GM20431 (cell line): ENCODE measurements around the gene CCDC82.
"Not testable (repeated sequence)": the region's sequence is repeated elsewhere in the genome, so short reads cannot be mapped to it uniquely, and the experiment has no call there.

Experiments
- in situ Hi-C: fragments of 300-500 bp; cut with MseI, MboI; formaldehyde crosslinking; loops from one replicate; pipeline ENCODE4 v1.15.0; 2020; ENCODE audit warnings: low sequenced_read_pairs; ENCODE audit not compliant: unreplicated experiment

Gene CCDC82

DNA sequence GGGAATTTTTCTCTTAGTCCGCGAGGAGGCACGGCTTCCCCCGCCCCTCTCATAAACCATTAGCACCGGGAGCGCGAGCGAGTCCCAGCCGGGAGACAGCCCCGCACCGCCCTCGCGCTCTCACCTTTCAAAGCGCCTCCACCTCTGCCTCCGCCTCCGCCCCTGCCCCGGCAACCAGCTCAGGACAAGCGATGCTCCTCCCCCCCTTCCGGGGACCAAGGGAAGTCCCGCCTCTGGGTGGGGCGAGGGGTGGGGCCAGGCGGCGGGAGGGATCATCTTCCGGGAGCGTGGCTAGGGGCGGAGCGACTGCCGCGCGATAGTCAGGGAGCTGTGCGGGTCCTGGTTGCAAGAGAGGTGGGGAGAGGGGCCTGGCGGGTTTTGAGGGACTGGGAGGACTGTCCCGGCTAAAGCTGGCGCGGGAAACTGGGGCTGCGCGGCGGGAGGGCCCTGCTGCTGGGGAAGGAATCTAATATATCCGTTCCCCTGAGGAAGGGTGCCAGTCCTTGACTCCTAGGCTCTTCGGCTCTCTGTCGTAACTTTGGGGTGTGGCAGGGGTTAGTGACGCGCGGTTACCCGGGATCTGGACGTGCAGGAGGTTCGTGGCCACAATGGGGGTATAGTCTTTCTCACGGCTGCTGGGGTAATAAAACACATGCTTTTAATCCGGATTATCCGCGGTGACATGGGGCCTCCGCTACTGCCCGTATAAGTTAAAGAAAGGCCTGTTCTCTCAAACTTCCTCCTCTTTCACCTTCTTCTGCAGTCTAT is at the start of gene CCDC82, which contains the start of gene JRKL:
Gene CCDC82 (minus strand): TSS at position 193 of the 768 bp plus-strand sequence. CDS start 5,165 bp downstream, outside the sequence.
Gene JRKL (plus strand): TSS at position 294 of the 768 bp plus-strand sequence. CDS start 637 bp downstream, outside the sequence.
- in situ Hi-C loops: no loop called here

DNA sequence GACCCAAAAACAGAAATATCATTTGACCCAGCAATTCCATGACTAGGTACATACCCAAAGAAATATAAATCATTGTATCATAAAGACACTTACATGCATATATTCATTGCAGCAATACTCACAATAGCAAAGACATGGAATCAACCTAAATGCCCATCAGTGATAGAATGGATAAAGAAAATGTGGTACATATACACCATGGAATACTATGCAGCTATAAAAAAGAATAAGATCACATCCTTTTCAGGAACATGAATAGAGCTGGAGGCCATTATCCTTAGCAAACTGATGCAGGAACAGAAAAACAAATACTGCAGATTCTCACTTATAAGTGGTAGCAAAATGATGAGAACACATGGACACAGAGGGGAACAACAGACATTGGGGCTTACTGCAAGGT is 42.9 kb upstream of the CCDC82 start:
- in situ Hi-C loops: not testable (repeated sequence)

DNA sequence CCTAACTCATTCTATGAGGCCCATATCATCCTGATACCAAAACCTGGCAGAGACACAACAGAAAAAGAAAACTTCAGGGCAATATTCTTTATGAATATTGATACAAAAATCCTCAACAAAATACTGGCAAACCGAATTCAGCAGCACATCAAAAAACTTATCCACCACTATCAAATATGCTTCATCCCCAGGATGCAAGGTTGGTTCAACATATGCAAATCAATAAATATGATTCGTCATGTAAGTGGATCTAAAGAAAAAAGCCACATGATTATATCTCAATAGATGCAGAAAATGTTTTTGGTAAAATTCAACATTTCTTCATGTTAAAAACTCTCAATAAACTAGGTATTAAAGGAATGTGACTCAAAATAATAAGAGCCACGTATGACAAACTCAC is 41.0 kb upstream of the CCDC82 start:
- in situ Hi-C loops: no loop called here

DNA sequence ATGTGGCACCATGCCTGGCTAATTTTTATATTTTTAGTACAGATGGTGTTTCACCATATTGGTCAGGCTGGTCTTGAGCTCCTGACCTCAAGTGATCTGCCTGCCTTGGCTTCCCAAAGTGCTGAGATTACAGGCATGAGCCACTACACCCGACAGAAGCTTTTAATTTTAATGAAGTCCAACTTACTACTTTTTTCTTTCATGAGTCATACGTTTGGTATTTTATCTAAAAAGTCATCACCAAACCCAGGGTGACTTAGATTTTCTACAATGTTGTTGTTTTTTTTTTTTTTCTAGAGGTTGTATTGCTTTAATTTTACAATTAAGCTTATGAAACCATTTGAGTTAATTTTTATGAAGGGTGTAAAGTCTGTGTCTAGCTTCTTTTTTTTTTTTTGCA is 35.0 kb upstream of the CCDC82 start:
- in situ Hi-C loops: no loop called here

DNA sequence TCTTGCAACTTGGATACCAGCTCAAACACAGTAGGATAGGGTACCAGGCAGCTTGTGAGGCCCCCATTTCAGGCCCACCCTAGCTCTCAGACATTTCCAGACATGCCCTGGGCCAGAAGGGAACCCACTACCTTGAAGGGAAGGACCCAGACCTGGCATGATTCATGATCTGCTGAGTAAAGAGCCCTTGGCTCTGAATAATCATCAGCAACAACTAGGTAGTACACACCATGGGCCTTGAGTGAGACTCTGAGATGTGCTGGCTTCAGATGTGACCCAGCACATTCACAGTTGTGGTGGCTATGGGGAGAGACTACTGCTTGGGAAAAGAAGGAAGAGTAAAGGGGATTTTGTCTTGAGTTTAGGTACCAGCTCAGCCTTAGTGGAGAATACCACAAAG is 23.7 kb upstream of the CCDC82 start:
- in situ Hi-C loops: no loop called here

DNA sequence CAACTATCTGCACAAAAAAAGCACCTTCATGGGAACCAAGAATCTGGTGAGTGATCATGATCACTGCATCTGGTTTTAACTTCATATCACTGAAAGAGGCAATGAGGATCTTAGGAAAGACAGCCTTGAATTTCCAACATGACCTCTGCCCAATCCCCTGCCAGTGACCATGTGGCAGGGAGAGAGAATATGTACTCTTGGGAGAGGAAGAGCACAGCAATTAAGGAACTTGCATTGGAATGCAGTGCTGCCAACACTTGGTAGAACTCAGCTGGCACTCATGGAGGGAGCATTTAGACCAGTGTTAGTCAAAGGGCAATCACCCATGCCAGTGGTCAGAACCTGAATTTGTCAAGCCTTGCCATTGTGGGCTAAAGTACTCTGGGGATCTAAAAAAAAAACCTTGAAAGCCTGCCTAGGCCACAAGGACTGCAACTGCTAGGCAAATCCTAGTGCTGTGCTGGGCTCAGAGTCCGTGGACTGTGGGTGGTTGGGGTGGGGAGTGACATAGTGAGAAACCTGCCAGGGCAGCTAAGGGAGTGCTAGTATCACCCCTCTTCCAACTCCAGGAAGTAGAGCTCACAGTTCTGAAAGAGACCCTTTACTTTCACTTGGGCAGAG is 23.2 kb upstream of the CCDC82 start:
- in situ Hi-C loops: no loop called here

DNA sequence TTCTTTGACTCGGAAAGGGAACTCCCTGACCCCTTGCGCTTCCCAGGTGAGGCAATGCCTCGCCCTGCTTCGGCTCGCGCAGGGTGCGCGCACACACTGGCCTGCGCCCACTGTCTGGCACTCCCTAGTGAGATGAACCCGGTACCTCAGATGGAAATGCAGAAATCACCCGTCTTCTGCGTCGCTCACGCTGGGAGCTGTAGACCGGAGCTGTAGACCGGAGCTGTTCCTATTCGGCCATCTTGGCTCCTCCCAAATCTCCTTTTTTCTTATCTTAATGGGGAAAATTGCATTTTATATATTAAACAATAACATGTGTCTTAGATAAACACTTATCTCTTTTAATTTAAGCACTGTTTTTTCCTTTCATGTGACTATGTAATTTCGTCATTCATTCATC is 21.7 kb upstream of the CCDC82 start:
- in situ Hi-C loops: not testable (repeated sequence)

DNA sequence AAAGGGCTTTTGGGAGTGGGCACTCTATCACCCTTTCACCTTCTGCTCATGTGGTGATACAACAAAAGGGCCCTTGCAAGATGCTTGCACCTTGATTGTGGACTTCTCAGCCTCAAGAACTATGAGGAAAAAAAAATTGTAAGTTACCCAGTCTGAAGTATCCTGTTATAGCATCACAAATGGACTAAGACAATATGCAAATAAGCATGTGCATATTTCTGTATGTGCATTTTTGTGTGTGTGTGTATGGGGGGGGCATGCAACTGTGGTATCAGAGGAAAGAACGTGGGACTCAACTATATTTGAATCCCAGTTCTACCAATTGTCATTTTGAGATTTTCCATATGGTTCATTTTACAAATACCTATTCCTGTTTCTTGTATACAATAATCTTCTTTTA is 11.0 kb upstream of the CCDC82 start:
- in situ Hi-C loops: no loop called here

DNA sequence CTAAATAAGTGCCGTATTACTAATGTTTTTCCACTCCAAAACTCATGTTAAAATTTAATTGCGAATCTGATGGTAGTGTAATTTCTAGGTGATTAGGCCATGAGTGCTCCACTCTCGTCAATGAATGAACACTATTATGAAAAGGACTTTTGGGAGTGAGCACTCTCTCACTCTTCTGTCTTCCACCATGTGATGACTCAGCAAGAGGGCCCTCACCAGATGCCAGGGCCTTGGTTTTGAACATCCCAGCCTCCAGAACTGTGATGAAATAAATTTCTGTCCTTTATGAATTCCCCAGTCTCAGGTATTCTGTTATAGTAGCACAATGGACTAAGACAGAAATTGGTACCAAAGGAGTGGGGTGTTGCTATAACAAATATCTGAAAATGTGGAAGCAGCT is 8.2 kb upstream of the CCDC82 start:
- in situ Hi-C loops: no loop called here

DNA sequence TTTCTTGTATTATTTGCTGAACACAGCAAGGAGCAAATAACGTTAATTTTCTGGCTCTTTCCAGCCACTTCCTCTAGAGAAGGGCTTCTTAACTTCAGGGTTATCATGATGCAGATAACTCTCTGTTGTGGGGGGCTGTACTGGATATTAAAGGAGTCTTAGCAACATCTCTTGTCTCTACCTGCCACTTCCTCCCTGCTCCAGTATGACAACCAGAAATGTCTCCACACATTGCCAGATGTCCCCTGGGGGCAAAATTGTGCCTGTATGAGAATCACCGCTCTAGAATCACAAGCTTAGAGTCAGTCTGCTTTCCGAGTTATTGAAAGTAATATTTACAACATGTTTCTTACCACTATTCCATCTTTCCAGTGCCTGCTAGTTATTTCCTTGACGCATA is 6.9 kb upstream of the CCDC82 start:
- in situ Hi-C loops: no loop called here

DNA sequence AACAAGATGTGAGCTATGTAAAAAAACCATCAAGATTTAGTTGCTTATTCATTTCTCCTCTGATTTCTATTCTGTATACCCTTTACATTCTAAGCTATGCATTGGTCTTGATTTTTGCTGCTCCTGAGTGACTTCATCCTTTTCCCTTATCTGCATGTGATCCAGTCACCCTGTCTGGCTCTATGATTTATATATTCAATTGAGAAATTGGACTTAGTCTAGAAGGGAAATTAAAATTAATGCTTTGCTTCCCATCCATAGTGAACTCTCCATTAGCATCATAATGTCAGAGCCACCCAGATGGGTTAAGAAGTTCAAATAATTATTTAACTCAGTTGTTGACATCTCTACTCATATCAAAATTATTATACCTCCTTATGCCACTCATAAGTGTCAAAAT is 5.1 kb upstream of the CCDC82 start:
- in situ Hi-C loops: no loop called here

DNA sequence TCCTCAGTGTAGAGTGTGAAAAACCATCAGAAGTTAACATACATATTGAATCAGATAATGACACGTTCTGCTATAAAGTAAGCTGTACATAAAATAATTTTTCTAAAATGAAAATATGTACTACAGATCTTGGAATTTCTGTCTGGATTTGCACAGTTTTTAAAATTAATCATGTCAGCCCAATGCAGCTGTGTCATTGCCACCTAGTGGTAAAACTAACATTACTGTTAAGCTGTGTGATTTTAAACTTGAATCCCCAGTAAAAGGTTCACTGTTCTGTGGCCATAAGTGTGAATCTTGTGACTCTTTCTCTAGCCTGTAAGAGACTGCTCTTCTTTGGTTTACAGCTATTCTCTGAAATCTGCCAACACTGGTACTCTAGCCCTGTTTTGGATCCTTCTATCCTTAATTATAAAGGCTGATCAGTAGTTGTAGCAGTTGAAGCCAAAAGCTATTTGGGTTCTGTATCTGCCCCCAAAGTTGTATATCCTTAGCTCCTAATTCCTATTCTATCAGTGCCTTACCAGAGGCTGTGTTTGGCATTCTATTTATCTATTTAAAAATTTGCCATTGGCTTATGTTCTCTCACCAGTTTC is 4.1 kb upstream of the CCDC82 start:
- in situ Hi-C loops: no loop called here

DNA sequence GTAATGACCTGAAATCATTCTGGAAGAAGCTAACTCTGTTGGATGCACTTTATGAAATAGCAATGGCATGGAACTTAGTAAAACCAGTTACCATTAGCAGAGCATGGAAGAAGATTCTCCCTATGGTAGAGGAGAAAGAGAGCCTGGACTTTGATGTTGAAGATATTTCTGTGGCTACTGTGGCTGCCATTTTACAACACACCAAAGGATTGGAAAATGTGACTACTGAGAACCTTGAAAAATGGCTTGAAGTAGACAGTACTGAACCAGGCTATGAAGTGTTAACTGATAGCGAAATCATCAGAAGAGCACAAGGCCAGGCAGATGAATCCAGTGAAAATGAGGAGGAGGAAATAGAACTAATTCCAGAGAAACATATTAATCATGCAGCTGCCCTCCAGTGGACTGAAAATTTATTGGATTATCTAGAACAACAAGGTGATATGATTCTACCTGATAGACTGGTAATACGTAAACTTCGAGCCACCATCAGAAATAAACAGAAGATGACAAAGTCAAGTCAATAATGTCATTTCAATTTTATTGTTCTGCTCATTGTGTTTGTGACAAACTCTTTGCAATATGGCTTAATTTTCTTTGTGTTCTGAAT is 2.1 kb upstream of the CCDC82 start:
- in situ Hi-C loops: no loop called here

DNA sequence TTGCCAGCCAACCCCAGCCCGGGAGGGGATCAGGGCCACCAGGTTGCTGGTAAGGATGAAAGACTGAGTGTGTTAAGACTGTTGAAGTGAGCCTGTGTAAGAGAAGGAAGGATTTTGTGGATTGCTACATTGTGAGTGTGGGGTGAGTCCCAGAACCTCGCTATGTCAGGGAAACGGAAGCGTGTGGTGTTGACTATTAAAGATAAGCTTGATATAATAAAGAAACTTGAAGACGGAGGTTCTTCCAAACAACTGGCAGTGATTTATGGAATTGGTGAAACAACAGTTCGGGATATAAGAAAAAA is 728 bp upstream of the CCDC82 start:
- in situ Hi-C loops: no loop called here

DNA sequence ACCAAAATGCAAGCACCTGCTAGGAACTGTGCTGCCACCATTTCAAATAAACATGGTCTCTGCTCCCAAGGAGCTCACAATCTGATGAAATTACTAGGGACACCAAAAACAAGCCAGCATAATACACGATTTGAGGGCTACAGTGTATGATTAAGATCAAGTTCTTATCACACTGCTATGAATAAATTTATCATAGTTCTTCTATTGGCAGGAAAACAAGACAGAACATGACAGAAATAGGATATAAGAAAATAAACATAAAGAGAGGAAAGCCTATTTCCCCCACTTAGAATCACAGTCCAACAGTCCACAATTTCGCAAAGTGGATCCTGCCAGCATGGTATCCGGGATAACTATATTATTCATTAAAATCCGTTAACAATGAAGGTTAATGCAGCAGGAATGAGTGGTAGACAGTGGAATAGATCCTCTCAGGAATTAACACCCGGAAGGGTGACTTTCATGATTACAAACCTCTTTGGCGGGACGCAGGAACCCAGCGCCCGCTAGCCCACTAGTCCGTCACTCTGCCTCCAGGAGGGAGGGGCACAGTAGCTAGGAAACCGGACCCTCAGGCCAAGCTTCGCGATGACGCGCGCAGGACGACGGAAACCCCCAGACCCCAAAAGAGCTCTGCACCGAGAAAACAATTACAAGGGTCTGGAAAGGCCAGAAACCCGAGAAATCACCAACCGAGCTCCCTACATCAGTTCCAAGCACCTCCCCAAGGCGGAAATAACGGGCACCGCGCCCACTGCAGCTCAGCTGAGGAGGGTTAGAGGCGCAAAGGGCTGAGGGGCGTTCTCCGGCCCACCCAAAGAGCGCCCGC is 607 bp downstream of the CCDC82 start:
- in situ Hi-C loops: no loop called here

DNA sequence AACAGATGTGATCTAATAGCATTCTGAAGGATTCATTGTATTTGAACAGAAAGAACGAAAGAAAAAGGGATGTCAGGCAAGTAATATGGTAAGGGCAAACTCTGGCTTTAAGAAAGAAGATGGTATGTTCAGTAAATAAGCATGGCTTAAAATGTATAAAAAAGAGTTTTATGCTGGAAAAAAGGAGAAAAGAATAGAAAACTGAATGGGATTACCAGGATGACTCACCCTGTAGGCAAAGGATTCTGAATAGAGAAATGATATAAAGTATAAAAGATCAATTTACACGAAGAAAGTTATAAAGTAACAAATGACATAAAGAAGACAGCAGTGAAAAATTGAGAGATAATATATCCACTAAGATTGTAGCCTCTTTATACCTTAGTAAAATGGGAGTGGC is 4.5 kb downstream of the CCDC82 start:
- in situ Hi-C loops: no loop called here

DNA sequence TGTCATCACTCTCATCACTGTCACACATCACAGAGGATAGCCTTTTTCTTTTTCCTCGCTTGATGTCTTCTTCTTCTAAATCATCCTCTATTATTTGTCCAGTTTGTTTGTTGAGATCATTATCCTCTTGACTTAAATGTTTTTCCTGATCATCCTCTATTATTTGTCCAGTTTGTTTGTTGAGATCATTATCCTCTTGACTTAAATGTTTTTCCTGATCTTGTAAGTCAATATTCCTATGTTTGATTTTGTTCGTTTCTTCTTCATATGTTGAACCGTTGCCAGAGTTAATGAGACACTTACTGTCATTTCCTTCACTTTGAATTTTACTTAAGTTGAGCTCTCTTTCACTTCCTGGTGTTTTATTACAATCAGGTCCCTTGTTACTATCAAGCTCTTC is 5.6 kb downstream of the CCDC82 start:
- in situ Hi-C loops: no loop called here

DNA sequence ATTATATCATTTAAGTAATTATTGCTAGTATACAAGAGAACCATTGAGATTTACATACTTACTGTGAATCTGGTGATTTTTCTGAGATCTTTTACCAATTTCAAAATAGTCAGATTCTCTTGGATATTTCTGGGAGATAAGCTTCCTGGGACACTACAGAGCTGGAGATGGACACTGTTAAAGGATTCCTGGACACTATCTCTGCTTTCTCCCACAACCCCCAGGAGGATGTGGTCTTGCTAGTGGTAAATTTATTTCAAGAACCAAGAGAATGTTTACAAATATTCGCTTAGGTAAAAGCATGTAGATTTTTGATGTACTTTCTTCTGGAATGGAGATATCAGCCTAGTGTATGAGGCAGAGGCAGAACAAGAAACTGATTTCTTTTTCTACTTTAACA is 12.9 kb downstream of the CCDC82 start:
- in situ Hi-C loops: no loop called here

DNA sequence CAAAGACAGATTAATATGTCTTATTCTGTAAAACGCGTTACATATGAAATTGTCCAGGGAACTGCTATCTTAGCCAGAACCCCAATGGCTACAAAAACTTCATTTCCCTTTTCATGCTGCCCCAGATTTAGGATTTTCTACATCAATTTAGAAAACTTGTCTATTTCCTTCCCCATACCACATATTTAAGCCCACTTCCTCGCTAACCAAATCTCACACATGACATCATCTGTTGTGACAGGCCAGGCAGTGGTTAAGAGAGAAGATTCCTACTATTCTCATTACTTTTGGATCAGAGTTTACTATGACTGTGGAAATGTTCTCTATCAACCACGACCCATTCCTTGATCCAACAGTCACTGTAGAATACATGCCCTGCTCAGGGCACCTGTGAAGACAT is 15.9 kb downstream of the CCDC82 start:
- in situ Hi-C loops: loop anchor here (25.0 kb wide), 1 partner anchor 537 kb away; no protein-coding TSS in a partner anchor

DNA sequence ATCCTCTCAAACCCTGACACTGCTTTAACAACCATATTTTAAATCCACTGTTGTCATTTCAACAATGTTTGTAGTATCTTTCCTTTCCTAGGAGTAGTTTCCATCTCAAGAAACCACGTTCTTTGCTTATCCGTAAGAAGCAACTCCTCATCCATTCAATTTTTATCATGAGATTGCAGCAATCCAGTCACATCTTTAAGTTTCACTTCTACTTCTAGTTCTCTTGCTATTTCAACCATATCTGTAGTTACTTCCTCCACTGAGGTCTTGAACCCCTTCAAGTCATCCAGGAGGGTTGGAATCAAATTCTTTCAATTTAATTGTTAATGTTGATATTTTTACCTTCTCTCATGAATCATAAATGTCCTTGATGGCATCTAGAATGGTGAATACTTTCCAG is 22.4 kb downstream of the CCDC82 start:
- in situ Hi-C loops: loop anchor here (25.0 kb wide), 1 partner anchor 530 kb away; no protein-coding TSS in a partner anchor
